HG03280 (cell line): ENCODE results near the gene CASD1.

Experiments used
- ATAC-seq: cut with Tn5 transposase; IDR thresholded peaks from one replicate; pipeline ENCODE4 v1.9.1; 2021; ENCODE audit warnings: mild to moderate bottlenecking, moderate library complexity; ENCODE audit not compliant: unreplicated experiment

CASD1 gene

GRCh38 chr7:94578614-94579013 is 69.0 kb downstream of the CASD1 start:
- ATAC-seq, result no peak

DNA sequence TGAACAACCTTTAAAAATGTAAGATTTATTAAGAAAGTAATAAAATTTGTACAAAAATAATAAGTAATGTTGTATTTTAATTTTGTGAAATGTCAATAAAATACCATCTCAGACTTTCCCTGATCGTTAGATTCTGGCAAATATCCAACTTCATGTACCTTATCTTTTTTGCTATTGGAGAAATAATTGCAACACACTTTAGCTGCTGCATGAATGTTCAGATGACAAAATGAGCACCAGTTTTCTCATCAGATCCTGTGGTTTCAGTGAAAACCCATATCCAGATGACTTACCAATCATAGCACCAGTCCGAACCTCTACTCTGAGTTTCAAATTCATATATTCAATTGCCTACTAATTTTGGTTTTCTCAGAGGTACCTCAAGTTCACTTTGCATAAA is 69.9 kb downstream of the CASD1 start:
- ATAC-seq, result no peak

- ATAC-seq, result no peak
Observed at GRCh38 chr7:94580601-94581000, 71.0 kb downstream of the CASD1 start.

GRCh38 chr7:94584113-94584512 is 74.5 kb downstream of the CASD1 start:
- no peak for ATAC-seq

- no peak for ATAC-seq
Observed at GRCh38 chr7:94588075-94588474, 78.5 kb downstream of the CASD1 start.

- ATAC-seq, result no peak
Observed at GRCh38 chr7:94590526-94591162, 81.0 kb downstream of the CASD1 start.

DNA sequence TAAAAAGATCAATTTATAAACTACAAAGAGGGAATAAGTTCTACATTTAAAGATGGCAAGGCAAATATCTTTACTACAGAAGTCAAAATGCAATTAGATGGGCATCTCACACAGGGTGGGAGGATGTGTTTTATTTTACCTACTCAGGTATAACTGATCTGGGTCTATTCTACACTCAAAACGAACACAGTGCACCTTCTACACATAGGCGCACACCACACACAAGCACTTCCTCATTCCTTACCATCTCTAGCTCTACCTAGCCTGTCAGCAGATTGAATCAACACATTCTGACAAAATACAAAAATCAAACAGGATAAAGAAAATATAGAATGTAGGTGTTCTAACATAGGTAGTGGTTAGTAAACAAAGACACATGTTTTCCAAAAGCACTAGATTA is 81.6 kb downstream of the CASD1 start:
- ATAC-seq, result no peak

DNA sequence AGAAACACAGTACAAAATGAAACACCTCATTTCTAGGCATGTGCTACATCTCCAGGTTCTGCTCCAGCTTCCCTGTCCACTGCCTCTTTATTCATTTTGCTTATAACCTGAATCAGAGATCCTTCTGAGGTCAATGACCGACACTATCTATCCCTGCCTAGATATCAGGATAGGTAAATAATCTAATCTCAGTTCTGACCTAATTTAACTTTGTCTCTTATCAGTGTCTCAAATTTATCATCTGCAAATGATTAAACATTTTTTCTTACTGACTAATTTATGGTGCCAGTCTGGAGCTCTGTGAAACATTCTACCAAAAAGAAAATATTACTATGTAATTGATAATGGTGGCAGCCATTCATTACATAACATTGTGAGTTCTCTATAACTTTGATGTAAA is 85.3 kb downstream of the CASD1 start:
- ATAC-seq, result no peak

DNA sequence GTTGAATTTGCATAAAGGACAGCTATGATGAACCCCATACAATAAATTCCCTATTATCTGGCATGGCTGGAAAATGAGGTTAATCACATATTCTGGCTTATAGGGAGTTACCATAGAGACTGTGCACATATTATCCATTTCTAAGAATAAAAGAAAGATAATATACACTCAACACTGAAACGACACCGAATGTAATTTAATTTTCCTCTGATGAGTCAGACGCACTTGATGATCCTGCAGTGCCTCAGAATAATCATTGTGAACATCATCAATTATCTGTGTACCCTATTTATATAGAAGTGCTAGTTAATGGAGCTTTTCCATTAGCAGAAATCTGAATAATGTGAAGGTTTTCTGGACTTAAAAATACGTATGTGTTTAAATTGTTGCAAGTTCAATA is 86.1 kb downstream of the CASD1 start:
- no peak for ATAC-seq

- ATAC-seq, result no peak
Observed at GRCh38 chr7:94600267-94600666, 90.7 kb downstream of the CASD1 start.

DNA sequence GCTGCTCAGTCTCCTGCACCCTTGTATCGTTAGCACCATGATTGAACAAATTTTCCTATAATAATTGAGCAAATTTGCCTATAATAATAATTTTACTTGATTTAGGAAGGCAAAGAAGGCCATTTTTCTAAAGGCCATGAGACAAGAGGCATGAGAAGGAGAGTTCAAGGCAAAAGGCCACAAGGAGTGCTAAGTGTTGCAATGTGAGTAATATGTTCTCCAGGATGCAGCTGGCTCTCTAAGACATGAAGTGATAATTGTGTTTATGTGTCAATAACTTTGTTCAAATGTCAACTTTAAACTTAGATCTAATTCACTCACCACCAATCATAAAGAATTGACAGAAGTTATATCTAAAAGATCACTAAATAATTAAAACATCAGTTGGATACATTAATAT is 92.6 kb downstream of the CASD1 start:
- no peak for ATAC-seq

- ATAC-seq, result no peak
Observed at GRCh38 chr7:94605031-94605430, 95.4 kb downstream of the CASD1 start.
